Endothelial cell of umbilical vein (primary cell): ENCODE data around the gene DPYD. TPM values are rescaled to one million over a fixed set of nuclear protein-coding genes. Genes with fewer than 3 reads are reported as not detected.

Experiments used
- BruUV-seq: library from RNA; stranded (reverse); fragments of 400-500 nt; replicated peaks from 2 replicates; lab custom pipeline; 2021; lab: Mats Ljungman, UMichigan
- CTCF ChIA-PET: fragments of 300-600, 350-600 bp; sonication (Branson Sonifier 250); formaldehyde crosslinking; loops from one replicate; lab custom pipeline; 2021; ENCODE audit warnings: antibody characterized with exemption, inconsistent platforms; lab: Charles Lee
- POLR2A ChIA-PET: fragments of 300-600, 350-600 bp; sonication (Branson Sonifier 250); formaldehyde crosslinking; loops from one replicate; lab custom pipeline; 2021; ENCODE audit warnings: antibody characterized with exemption, inconsistent platforms; lab: Charles Lee
- DNase-seq: peaks from one replicate; pipeline ENCODE4 v3.0.0-alpha.2; 2011; ENCODE audit warnings: low read depth, low spot score
- FAIRE-seq: peaks from 2 replicates; lab custom pipeline; 2011; peaks lifted over from hg19 to GRCh38; lab: Jason Lieb, UNC
- H2AFZ ChIP-seq: 2 replicates; pipeline ENCODE4 v1.6.0; 2012; ENCODE audit warnings: low read depth, low read length, control low read depth, inconsistent platforms
- H3K27ac ChIP-seq: 2 replicates; pipeline ENCODE4 v1.5.1; 2011; ENCODE audit warnings: low read depth, mild to moderate bottlenecking, control low read depth, low read length, moderate library complexity; ENCODE audit not compliant: insufficient read depth
- H3K27me3 ChIP-seq, 2 experiments: 2 replicates each; pipeline versions ENCODE4 v1.6.0 to v1.6.1; 2011; ENCODE audit warnings: low read length in 2 of 2, mixed read lengths in 1 of 2; ENCODE audit not compliant: control insufficient read depth in 2 of 2, insufficient read depth in 2 of 2
- H3K36me3 ChIP-seq, 2 experiments: 2 replicates in 1 of 2; 3 replicates in 1 of 2; pipeline ENCODE4 v1.5.1; 2011; ENCODE audit warnings: low read length in 2 of 2, mild to moderate bottlenecking in 1 of 2, moderate library complexity in 1 of 2; ENCODE audit not compliant: control insufficient read depth in 2 of 2, insufficient read depth in 2 of 2; ENCODE audit errors: extremely low read depth in 1 of 2
- H3K4me1 ChIP-seq: 3 replicates; pipeline ENCODE4 v1.5.1; 2011; ENCODE audit warnings: mild to moderate bottlenecking, low read length; ENCODE audit not compliant: control insufficient read depth, insufficient read depth; ENCODE audit errors: extremely low read depth
- H3K4me2 ChIP-seq: 2 replicates; pipeline ENCODE4 v1.6.1; 2011; ENCODE audit warnings: low read length, control low read depth, mixed read lengths; ENCODE audit not compliant: insufficient read depth
- H3K4me3 ChIP-seq, 3 experiments: fragments of 200-600 bp in 1 of 3; sonication (generic), shearing (Covaris generic) in 1 of 3; replicated peaks in 1 of 3; 2 replicates each; pipeline ENCODE4 v1.5.1; 2011 to 2016; ENCODE audit warnings: control low read depth in 3 of 3, low read length in 3 of 3, mild to moderate bottlenecking in 2 of 3, inconsistent platforms in 1 of 3, low read depth in 1 of 3, moderate library complexity in 1 of 3; ENCODE audit not compliant: insufficient read depth in 1 of 3
- H3K79me2 ChIP-seq: 2 replicates; pipeline ENCODE4 v1.6.0; 2012; ENCODE audit warnings: low read length, inconsistent platforms; ENCODE audit not compliant: control insufficient read depth, insufficient read depth
- H3K9ac ChIP-seq: replicated peaks from 2 replicates; pipeline ENCODE3; 2011; ENCODE audit warnings: low read length, control low read depth; ENCODE audit not compliant: insufficient read depth; ENCODE audit errors: extremely low read depth
- H3K9me1 ChIP-seq: replicated peaks from 3 replicates; pipeline ENCODE4 v1.6.0; 2011; ENCODE audit warnings: mild to moderate bottlenecking, low read length; ENCODE audit not compliant: control insufficient read depth, insufficient read depth; ENCODE audit errors: extremely low read depth
- H3K9me3 ChIP-seq: replicated peaks from 2 replicates; pipeline ENCODE4 v1.5.1; 2012; ENCODE audit warnings: low read length, inconsistent platforms; ENCODE audit not compliant: control insufficient read depth, insufficient read depth
- H4K20me1 ChIP-seq: replicated peaks from 2 replicates; pipeline ENCODE3; 2011; ENCODE audit warnings: mild to moderate bottlenecking, low read length; ENCODE audit not compliant: control insufficient read depth, insufficient read depth; ENCODE audit errors: extremely low read depth
- CTCF ChIP-seq, 2 donors: IDR thresholded peaks; 1 replicate in 1 of 2; 2 replicates in 1 of 2; pipeline ENCODE4 v1.5.1; 2011; ENCODE audit warnings: low read length in 2 of 2, mild to moderate bottlenecking in 2 of 2, moderate library complexity in 2 of 2, control low read depth in 1 of 2, inconsistent platforms in 1 of 2, low read depth in 1 of 2; ENCODE audit not compliant: insufficient read depth in 1 of 2; ENCODE audit errors: extremely low read depth in 1 of 2
- EZH2 ChIP-seq: IDR thresholded peaks from 2 replicates; pipeline ENCODE4 v1.6.1; 2012; ENCODE audit warnings: borderline replicate concordance, low read depth, mild to moderate bottlenecking, moderate library complexity, low read length, inconsistent platforms; ENCODE audit not compliant: severe bottlenecking
- FOS ChIP-seq: IDR thresholded peaks from 2 replicates; pipeline ENCODE4 v1.6.1; 2011; ENCODE audit warnings: mild to moderate bottlenecking, low read length, moderate library complexity, borderline replicate concordance; ENCODE audit not compliant: insufficient read depth
- GATA2 ChIP-seq: IDR thresholded peaks from 2 replicates; pipeline ENCODE4 v1.7.0; 2011; ENCODE audit warnings: low read depth, mild to moderate bottlenecking, moderate library complexity, mixed read lengths, low read length; ENCODE audit not compliant: insufficient read length, insufficient read depth
- JUN ChIP-seq: IDR thresholded peaks from 2 replicates; pipeline ENCODE4 v1.6.1; 2011; ENCODE audit warnings: borderline replicate concordance, low read depth; ENCODE audit not compliant: insufficient read length, insufficient read depth
- MAX ChIP-seq: IDR thresholded peaks from 2 replicates; pipeline ENCODE4 v1.6.1; 2011; ENCODE audit not compliant: insufficient read depth, insufficient read length
- MYC ChIP-seq: IDR thresholded peaks from one replicate; pipeline ENCODE4 v1.6.1; 2011; ENCODE audit warnings: mild to moderate bottlenecking, low read depth, low read length
- POLR2A ChIP-seq: IDR thresholded peaks from 2 replicates; pipeline ENCODE4 v1.6.1; 2012; ENCODE audit warnings: low read depth, mild to moderate bottlenecking, control low read depth, low read length
- POLR2AphosphoS5 ChIP-seq: IDR thresholded peaks from 2 replicates; pipeline ENCODE4 v1.6.1; 2012; ENCODE audit warnings: low read depth, mild to moderate bottlenecking, control low read depth, low read length, moderate library complexity; ENCODE audit not compliant: insufficient read depth
- dilution Hi-C: fragments of 300-500 bp; cut with MboI; formaldehyde crosslinking; loops from one replicate; pipeline ENCODE4 v1.15.0; 2019; ENCODE audit warnings: low sequenced_read_pairs; ENCODE audit not compliant: extremely low pct_ligation_motif_present
- intact Hi-C: fragments of 100-400 bp; cut with micrococcal nuclease; formaldehyde crosslinking; loops from one replicate; pipeline ENCODE4 v1.10.0; 2022
- polyA plus RNA-seq, 4 experiments: library from polyadenylated mRNA; depleted of rRNA in 3 of 4; stranded (reverse) in 3 of 4; unstranded in 1 of 4; fragments of >200 nt; gene quantifications; 2 replicates each; pipeline versions ENCODE4 v1.2.1 to v1.2.3, GENCODE V29; 2011 to 2012; ENCODE audit warnings: missing spikeins in 1 of 4
- total RNA-seq: library from RNA; stranded (reverse); gene quantifications from 2 replicates; pipeline ENCODE4 v1.2.3, GENCODE V29; 2021

Gene DPYD
- total and polyA plus RNA-seq, 2 donors (not counting 3 experiments of a cell fraction or from before 2014, with no cell fraction given), result 4.6 to 15.1 TPM

GRCh38 chr1:97063532-97063931, 857.3 kb downstream of the DPYD start:
- FAIRE-seq (no peak), DNase-seq (no peak)
- ChIA-PET POLR2A (no interaction called here), CTCF (interaction anchor here (1.0 to 1.9 kb wide), 2 partner anchors 10 to 13 kb away, joined by 3 to 4 read pairs; no protein-coding TSS in a partner anchor)
- no peaks in the 10 kb centered on the region for H3K36me3 ChIP-seq
- H3K9me1 ChIP-seq, result no peaks in the 10 kb centered on the region
- TF ChIP-seq JUN (no peak), MYC (no peak), MAX (no peak), CTCF (IDR thresholded peaks at IDR 0.05; ENCODE audit: extremely low read depth in 1 of 2, insufficient read depth in 1 of 2, low read depth in 1 of 2, low read length in 2 of 2) (no peak), POLR2A (no peak), GATA2 (no peak), EZH2 (no peak), FOS (no peak), POLR2AphosphoS5 (no peak)
- H3K27ac ChIP-seq, result no peak overlapping the region
- intact Hi-C loops (loop anchor here (5.0 kb wide), 1 partner anchor 181 kb away; no protein-coding TSS in a partner anchor), dilution Hi-C loops (no loop called here)
- H3K79me2 ChIP-seq, result no peaks in the 10 kb centered on the region
- no peak overlapping the region for H2AFZ ChIP-seq
- no peak overlapping the region for H3K9ac ChIP-seq
- no peaks in the 10 kb centered on the region for H3K27me3 ChIP-seq
- no peak overlapping the region for H3K4me3 ChIP-seq
- H3K9me3 ChIP-seq, result no peaks in the 10 kb centered on the region
- H3K4me1 ChIP-seq, result no peaks in the 10 kb centered on the region
- BruUV-seq, result no TSS peak
- no peaks in the 10 kb centered on the region for H4K20me1 ChIP-seq
- H3K4me2 ChIP-seq, result no peak overlapping the region
